GM19438 (cell line): ENCODE measurements around the gene NTN3.
"Not testable (repeated sequence)": the region's sequence is repeated elsewhere in the genome, so short reads cannot be mapped to it uniquely, and the experiment has no call there.

ENCODE experiments used
- ATAC-seq: cut with Tn5 transposase; IDR thresholded peaks from one replicate; pipeline ENCODE4 v1.9.1; 2021; ENCODE audit warnings: low read depth; ENCODE audit not compliant: unreplicated experiment

Gene NTN3

GRCh38 chr16:2439598-2439997 lies 31.5 kb upstream of the NTN3 start:
- ATAC-seq = no peak

DNA sequence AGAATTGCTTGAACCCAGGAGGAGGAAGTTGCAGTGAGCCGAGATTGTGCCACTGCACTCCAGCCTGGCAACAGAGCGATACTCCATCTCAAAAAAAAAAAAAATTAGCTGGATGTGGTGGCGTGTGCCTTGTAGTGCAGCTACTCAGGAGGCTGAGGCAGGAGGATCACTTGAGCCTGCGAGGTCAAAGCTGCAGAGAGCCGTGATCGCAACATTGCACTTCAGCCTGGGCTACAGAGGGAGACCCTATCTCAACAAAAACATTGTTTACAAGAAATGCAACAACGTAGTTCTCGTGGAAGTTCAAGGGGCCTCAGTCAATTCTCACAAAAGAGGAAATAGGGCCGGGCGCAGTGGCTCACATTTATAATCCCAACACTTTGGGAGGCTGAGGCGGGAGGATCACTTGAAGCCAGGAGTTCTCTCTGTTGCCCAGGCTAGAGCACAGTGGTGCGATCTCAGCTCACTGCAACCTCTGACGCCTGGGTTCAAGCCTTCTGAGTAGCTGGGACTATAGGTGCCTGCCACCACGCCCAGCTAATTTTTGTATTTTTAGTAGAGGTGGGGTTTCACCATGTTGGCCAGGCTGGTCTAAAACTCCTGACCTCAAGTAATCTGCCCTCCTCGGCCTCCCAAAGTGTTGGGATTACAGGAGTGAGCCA lies 29.8 kb upstream of the NTN3 start:
- ATAC-seq = not testable (repeated sequence)

GRCh38 chr16:2443555-2443954 lies 27.5 kb upstream of the NTN3 start:
- ATAC-seq = no peak

GRCh38 chr16:2447920-2448583 lies 23.0 kb upstream of the NTN3 start:
- no peak for ATAC-seq

DNA sequence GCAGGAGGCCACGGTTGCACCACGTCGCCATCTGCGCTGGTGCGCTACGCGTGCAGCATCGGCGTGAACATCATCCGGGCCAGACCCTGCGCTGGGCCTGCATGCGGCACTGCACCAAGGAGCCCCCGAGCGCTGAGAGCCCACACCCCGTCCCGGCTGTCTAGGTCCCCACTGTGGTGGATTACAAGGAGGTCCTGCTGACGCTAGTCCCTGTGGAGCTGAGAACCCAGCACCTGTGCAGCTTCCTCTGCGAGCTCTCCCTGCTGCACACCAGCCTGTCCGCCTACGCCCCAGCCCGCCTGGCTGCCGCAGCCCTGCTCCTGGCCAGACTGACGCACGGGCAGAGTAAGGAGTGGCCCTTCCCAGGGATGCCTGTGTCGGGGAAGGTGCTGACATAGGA lies 22.0 kb upstream of the NTN3 start:
- no peak for ATAC-seq

DNA sequence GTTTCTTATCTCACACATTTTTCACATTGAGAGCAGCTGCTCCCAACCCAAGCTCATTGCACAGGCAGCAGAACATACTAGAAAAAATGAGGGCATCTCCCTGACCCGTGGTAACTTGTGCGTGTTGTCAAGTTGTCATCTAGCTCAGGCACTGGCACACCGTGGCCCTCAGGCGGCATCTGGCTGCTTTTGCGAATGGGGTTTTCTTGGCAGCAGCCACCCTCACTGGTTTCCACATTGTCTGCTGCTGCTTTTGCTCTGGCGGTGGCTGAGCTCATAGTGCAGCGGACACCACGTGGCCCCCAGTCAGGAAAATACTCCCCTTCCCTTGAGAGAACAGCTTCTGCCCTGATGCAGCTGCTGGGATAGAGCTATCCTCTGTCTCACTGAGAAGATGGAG lies 20.6 kb upstream of the NTN3 start:
- no peak for ATAC-seq

DNA sequence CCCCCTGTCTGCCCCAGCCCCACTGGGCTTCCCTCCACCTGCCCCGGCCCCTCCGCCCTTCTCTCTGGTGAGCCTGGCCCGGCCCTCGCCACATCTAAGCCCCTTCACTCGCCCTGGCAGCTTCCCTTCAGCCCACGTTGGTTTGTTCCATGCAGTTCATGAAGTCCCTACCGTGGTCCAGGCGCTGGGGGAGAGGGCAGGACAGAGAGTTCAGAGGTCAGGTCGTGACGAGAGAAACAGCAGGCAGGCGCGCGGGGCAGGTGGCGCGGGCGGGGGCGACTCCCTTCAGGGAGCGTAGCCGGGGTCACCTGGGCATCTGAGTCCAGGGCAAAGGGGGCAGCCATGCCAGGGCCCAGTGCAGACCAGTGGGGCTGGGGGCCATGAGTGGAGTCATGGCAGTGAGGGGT lies 20.1 kb upstream of the NTN3 start:
- ATAC-seq = no peak

DNA sequence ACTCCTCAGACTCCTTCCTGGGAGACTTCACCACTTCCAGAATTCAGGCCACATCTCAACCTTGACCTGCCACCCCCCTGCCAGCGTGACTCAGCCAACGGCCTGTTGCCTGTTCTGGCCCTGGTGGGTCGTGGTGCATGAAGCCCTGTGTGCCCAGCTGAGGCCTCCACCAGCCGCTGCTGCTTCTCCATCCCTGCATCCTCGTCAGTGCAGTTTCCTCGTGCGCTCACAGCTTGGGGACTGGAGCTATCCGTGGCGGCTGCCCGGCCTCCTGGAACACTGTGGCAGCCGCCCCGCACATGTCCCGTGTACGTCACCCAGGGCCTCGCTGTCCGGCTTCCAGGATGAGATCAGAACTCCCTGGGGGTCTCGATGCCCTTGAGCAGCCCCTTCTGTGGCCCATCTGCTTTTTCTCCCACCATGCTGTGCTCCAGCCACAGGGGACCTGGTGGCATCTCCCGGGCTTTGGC lies 19.2 kb upstream of the NTN3 start:
- ATAC-seq = no peak

GRCh38 chr16:2452650-2453049 lies 18.4 kb upstream of the NTN3 start:
- no peak for ATAC-seq

DNA sequence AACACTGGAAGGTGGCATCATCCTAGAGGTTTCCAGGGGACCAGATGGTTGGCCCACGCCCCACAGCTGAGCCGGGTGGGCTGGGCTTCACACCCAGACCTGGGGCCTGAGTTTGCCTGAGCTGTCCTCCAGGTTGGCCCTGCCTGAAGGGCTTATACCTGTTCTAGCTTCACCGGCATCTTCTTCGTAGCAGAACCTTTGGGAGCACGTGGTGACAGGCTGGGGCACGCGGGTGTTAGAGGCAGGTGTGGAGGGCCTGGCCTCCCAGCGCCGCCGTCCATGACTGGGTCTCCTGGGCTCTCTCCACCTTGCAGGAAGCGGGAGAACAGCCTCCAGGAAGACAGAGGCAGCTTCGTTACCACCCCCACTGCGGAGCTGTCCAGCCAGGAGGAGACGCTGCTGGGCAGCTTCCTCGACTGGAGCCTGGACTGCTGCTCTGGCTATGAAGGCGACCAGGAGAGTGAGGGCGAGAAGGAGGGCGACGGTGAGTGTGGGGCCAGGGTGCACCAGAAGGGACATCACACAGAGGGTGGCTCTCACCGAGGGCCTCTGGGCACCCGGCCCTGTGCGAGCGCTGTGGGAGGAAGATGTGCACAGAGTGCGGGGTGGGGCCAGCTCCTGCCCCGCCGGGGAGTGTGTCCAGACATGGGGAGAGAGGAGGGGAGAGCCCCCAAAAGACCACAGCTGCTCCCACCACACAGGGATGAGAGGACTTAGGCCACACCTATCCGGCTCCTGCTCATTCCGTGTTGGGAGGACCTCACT lies 15.8 kb upstream of the NTN3 start:
- no peak for ATAC-seq

- no peak for ATAC-seq
Measured at GRCh38 chr16:2456551-2457153, 14.4 kb upstream of the NTN3 start.

- ATAC-seq = no peak
Measured at GRCh38 chr16:2457267-2457666, 13.8 kb upstream of the NTN3 start.

GRCh38 chr16:2457946-2458345 lies 13.2 kb upstream of the NTN3 start:
- no peak for ATAC-seq

- ATAC-seq = no peak
Measured at GRCh38 chr16:2458887-2459646, 12.0 kb upstream of the NTN3 start.

- ATAC-seq = peak; percentile 77
Measured at GRCh38 chr16:2459647-2460390, 11.3 kb upstream of the NTN3 start, which contains the start of gene TEDC2. TSS of gene TEDC2 (plus strand) at chr16:2460109. CDS start at chr16:2460145, 36 bp downstream.

DNA sequence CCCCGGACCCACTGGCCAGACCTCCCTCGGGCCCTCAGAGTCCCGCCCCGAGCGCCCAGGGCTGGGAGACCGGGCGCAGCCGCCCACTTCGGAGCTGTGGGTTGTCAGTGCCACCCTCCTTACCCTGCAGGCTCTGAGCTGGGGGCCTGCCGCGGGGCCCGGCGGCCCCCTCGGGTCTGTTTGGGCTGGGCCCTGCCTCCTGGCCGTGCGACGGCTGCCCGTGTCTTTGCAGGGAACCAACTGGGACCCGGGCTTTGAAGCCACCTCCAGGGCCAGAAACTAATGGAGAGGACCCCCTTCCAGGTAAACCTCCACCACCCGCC lies 10.7 kb upstream of the NTN3 start:
- ATAC-seq = no peak

- no peak for ATAC-seq
Measured at GRCh38 chr16:2460916-2461315, 10.2 kb upstream of the NTN3 start.

GRCh38 chr16:2462031-2462866 lies 8.8 kb upstream of the NTN3 start:
- no peak for ATAC-seq

DNA sequence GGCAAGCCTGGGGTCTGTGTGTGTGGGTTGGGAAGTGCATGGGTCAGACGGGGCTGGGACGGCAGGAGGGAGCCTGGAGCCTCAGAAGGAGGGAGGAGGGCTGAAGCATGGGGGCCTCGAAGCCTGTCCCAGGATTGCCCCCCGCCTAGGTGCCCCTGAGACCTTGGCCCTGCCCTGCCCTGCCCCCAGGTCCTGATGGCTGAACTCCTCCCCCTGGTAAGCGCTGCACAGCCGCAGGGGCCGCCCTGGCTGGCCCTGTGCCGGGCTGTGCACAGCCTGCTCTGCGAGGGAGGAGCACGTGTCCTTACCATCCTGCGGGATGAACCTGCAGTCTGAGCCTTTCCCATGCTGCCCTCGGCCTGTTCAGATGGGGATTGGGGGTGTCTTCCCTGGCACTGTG lies 6.8 kb upstream of the NTN3 start:
- ATAC-seq = no peak
